Neural progenitor cell (in vitro differentiated cells): ENCODE results near the gene ZNF710. TPM values are rescaled to one million over a fixed set of nuclear protein-coding genes. Genes with fewer than 3 reads are reported as not detected.

Experiments used
- DNase-seq: peaks from one replicate; pipeline ENCODE4 v3.0.0-alpha.2; 2016; ENCODE audit warnings: low spot score
- H2AFZ ChIP-seq: fragments of 200-600 bp; sonication (generic); replicated peaks from 2 replicates; pipeline ENCODE4 v1.6.1; 2016; ENCODE audit warnings: antibody characterized with exemption
- H3F3A ChIP-seq: fragments of 200-600 bp; sonication (generic); 2 replicates; pipeline ENCODE4 v1.6.1; 2016; ENCODE audit warnings: antibody characterized with exemption, low read depth
- H3K27ac ChIP-seq: fragments of 200-600 bp; sonication (generic); 2 replicates; pipeline ENCODE4 v1.5.1; 2016; ENCODE audit warnings: mild to moderate bottlenecking
- H3K27me3 ChIP-seq: fragments of 200-600 bp; sonication (generic); 2 replicates; pipeline ENCODE4 v1.6.1; 2016; ENCODE audit warnings: mild to moderate bottlenecking, moderate library complexity
- H3K36me3 ChIP-seq: fragments of 200-600 bp; sonication (generic); 2 replicates; pipeline ENCODE4 v1.5.1; 2016
- H3K4me1 ChIP-seq: fragments of 200-600 bp; sonication (generic); 2 replicates; pipeline ENCODE4 v1.6.1; 2016; ENCODE audit warnings: mixed run types
- H3K4me2 ChIP-seq: fragments of 200-600 bp; sonication (generic); 2 replicates; pipeline ENCODE4 v1.6.1; 2016
- H3K4me3 ChIP-seq: fragments of 200-600 bp; sonication (generic); 2 replicates; pipeline ENCODE4 v1.5.1; 2016
- H3K79me2 ChIP-seq: fragments of 200-600 bp; sonication (generic); 2 replicates; pipeline ENCODE4 v1.6.1; 2016; ENCODE audit warnings: low read depth
- H3K9ac ChIP-seq: fragments of 200-600 bp; sonication (generic); 2 replicates; pipeline ENCODE4 v1.6.1; 2016
- H3K9me3 ChIP-seq: fragments of 200-600 bp; sonication (generic); 2 replicates; pipeline ENCODE4 v1.5.1; 2016; ENCODE audit warnings: low read depth
- H4K20me1 ChIP-seq: fragments of 200-600 bp; sonication (generic); 2 replicates; pipeline ENCODE4 v1.6.1; 2016; ENCODE audit warnings: low read depth
- H3K27ac Mint-ChIP-seq: 3 replicates; pipeline ENCODE4 v1.8.0; 2021; ENCODE audit warnings: mixed read lengths
- H3K27me3 Mint-ChIP-seq: 2 replicates; pipeline ENCODE4 v1.8.0; 2022; ENCODE audit warnings: low read depth, mild to moderate bottlenecking, inconsistent platforms, moderate library complexity, mixed read lengths; ENCODE audit not compliant: insufficient read depth
- H3K36me3 Mint-ChIP-seq: 3 replicates; pipeline ENCODE4 v1.8.0; 2021; ENCODE audit warnings: mixed read lengths
- H3K4me1 Mint-ChIP-seq: 3 replicates; pipeline ENCODE4 v1.8.0; 2021; ENCODE audit warnings: mixed read lengths
- H3K4me3 Mint-ChIP-seq: 3 replicates; pipeline ENCODE4 v1.8.0; 2021; ENCODE audit warnings: mild to moderate bottlenecking, moderate library complexity, mixed read lengths
- H3K9me3 Mint-ChIP-seq: 3 replicates; pipeline ENCODE4 v1.8.0; 2020; ENCODE audit warnings: mixed read lengths
- EZH2 ChIP-seq: fragments of 200-600 bp; sonication (generic); IDR thresholded peaks from 2 replicates; pipeline ENCODE4 v1.6.1; 2017; ENCODE audit warnings: antibody characterized with exemption, mild to moderate bottlenecking, moderate library complexity
- EZH2phosphoT487 ChIP-seq: fragments of 200-600 bp; sonication (generic); IDR thresholded peaks from 2 replicates; pipeline ENCODE4 v1.6.1; 2017; ENCODE audit warnings: antibody characterized with exemption
- total RNA-seq: library from RNA; depleted of rRNA; stranded (reverse); fragments of >200 nt; gene quantifications from 2 replicates; pipeline ENCODE4 v1.2.3, GENCODE V29; 2015; ENCODE audit warnings: low replicate concordance
- TF ChIP-seq, protein P1 (sequence below): fragments of 200-600 bp; sonication (generic); IDR thresholded peaks from 2 replicates; pipeline ENCODE4 v1.5.1; 2017; ENCODE audit warnings: antibody characterized with exemption, mild to moderate bottlenecking

ZNF710 gene
- total RNA-seq, 1 donor from 2014 or later: 14.9 TPM

DNA sequence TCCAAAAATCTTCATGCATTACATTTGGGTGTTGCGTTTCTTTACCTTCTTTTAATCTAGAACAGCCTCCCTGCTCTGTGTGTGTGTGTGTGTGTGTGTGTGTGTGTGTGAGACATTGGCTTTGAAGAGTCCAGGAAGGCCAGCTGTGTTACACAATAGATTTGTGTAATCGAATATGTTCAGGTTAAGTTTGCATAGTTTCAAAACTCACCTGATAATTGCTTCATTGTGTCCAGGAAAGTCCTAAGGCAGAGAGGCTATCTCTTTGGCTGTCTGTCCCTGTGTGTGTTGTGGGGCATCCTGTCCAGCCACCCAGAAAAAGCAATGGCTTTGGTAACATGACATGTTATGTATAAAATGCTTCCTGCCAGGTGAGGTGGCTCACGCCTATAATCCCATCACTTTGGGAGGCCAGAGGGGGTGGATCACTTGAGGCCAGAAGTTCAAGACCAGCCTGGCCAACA, 37.5 kb downstream of the ZNF710 start:
- Mint-ChIP-seq H3K4me1 (peaks cover 77% of the 10 kb centered on the region), H3K9me3 (peaks cover 2% of the 10 kb centered on the region), H3K27ac (peak overlapping the region; percentile 74), H3K36me3 (peaks cover 4% of the 10 kb centered on the region), H3K27me3 (peaks cover 2% of the 10 kb centered on the region), H3K4me3 (no peak overlapping the region)
- no peak overlapping the region for H3K27ac ChIP-seq
- no peaks in the 10 kb centered on the region for H3K9me3 ChIP-seq
- no peak overlapping the region for H3K4me2 ChIP-seq
- H3K9ac ChIP-seq: no peak overlapping the region
- peaks cover 33% of the 10 kb centered on the region for H3F3A ChIP-seq
- peaks cover 80% of the 10 kb centered on the region for H3K79me2 ChIP-seq
- no peak overlapping the region for H3K4me3 ChIP-seq
- DNase-seq: no peak
- no peaks in the 10 kb centered on the region for H3K36me3 ChIP-seq
- no peak overlapping the region for H2AFZ ChIP-seq
- TF ChIP-seq EZH2 (no peak), EZH2phosphoT487 (no peak)
- TF ChIP-seq, protein P1, sequence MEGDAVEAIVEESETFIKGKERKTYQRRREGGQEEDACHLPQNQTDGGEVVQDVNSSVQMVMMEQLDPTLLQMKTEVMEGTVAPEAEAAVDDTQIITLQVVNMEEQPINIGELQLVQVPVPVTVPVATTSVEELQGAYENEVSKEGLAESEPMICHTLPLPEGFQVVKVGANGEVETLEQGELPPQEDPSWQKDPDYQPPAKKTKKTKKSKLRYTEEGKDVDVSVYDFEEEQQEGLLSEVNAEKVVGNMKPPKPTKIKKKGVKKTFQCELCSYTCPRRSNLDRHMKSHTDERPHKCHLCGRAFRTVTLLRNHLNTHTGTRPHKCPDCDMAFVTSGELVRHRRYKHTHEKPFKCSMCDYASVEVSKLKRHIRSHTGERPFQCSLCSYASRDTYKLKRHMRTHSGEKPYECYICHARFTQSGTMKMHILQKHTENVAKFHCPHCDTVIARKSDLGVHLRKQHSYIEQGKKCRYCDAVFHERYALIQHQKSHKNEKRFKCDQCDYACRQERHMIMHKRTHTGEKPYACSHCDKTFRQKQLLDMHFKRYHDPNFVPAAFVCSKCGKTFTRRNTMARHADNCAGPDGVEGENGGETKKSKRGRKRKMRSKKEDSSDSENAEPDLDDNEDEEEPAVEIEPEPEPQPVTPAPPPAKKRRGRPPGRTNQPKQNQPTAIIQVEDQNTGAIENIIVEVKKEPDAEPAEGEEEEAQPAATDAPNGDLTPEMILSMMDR: no peak
- peaks cover 51% of the 10 kb centered on the region for H4K20me1 ChIP-seq
- H3K27me3 ChIP-seq: no peaks in the 10 kb centered on the region
- H3K4me1 ChIP-seq: peaks cover 72% of the 10 kb centered on the region

DNA sequence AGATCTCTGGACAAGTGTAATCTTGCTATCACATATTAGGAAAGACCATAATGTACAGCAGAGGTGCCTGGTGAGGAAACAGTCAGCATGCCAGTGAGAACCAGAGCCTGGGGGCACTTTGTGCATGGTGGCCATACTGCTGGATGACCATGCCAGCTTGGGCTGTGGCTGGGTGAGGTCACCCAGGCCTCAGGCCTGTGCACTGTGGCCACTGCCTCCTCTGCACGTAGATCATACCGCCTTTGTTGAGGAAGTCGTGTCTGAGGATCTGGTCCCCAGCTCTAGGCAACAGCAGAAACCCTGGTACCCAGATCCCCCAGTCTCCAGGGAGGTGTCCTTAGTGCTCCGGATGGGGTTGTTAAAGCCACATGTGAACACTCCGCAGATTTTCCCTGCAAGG, 38.9 kb downstream of the ZNF710 start:
- Histone ChIP-seq H3K4me1 (peaks cover 68% of the 10 kb centered on the region), H3K9ac (no peak overlapping the region), H3K4me3 (no peak overlapping the region), H3K27me3 (no peaks in the 10 kb centered on the region), H3F3A (peaks cover 37% of the 10 kb centered on the region), H3K36me3 (no peaks in the 10 kb centered on the region), H3K4me2 (no peak overlapping the region), H3K79me2 (peaks cover 79% of the 10 kb centered on the region), H2AFZ (no peak overlapping the region), H3K27ac (no peak overlapping the region), H3K9me3 (no peaks in the 10 kb centered on the region), H4K20me1 (peaks cover 38% of the 10 kb centered on the region)
- Mint-ChIP-seq H3K36me3 (peaks cover 8% of the 10 kb centered on the region), H3K9me3 (peaks cover 2% of the 10 kb centered on the region), H3K27me3 (no peaks in the 10 kb centered on the region), H3K27ac (peak overlapping the region; percentile 85), H3K4me1 (peaks cover 76% of the 10 kb centered on the region), H3K4me3 (no peak overlapping the region)
- no peak for DNase-seq
- TF ChIP-seq EZH2: no peak
- TF ChIP-seq, protein P1: no peak
- no peak for TF ChIP-seq EZH2phosphoT487

DNA sequence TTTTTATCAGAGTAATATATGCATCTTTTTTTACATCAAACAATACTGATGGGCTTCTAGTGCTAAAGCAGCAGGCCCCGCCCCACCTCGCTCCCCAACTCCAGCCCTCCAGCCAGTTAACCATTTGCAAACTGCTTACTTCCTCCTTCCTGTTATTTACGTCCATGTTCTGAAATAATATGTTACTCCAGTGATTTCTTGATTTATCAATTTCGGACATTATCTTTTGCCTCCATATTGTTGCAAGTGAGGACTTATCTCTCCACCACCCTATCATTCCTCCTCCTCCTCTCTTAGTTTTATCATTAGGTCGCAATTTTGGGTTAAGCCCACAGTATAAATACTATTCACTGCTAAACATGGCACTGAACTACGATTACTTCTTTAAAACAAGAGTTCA, 39.5 kb downstream of the ZNF710 start:
- Mint-ChIP-seq H3K27me3 (no peaks in the 10 kb centered on the region), H3K4me3 (no peak overlapping the region), H3K36me3 (peaks cover 8% of the 10 kb centered on the region), H3K4me1 (peaks cover 75% of the 10 kb centered on the region), H3K9me3 (peaks cover 2% of the 10 kb centered on the region), H3K27ac (no peak overlapping the region)
- Histone ChIP-seq H3K9me3 (no peaks in the 10 kb centered on the region), H4K20me1 (peaks cover 32% of the 10 kb centered on the region), H3K4me2 (no peak overlapping the region), H3K79me2 (peaks cover 78% of the 10 kb centered on the region), H2AFZ (no peak overlapping the region), H3K27me3 (no peaks in the 10 kb centered on the region), H3K9ac (no peak overlapping the region), H3F3A (peaks cover 34% of the 10 kb centered on the region), H3K27ac (no peak overlapping the region), H3K4me3 (no peak overlapping the region), H3K36me3 (no peaks in the 10 kb centered on the region), H3K4me1 (peaks cover 62% of the 10 kb centered on the region)
- no peak for DNase-seq
- TF ChIP-seq, protein P1: no peak
- TF ChIP-seq EZH2 (no peak), EZH2phosphoT487 (no peak)
